ENCODE measurements around the gene ZNF845. TPM values are rescaled to one million over a fixed set of nuclear protein-coding genes. Genes with fewer than 3 reads are reported as not detected.

Gene ZNF845
- total and polyA plus RNA-seq, 10 of the 15 experiments (the other 5 are each of a cell fraction or from before 2014, with no cell fraction given): 0.58 to 8.2 (median 4.1) TPM

GRCh38 chr19:53294786-53295441 is 38.6 kb upstream of the ZNF845 start:
- FAIRE-seq: no peak
- Histone ChIP-seq H3K9me3 (replicated peaks; ENCODE audit: control insufficient read depth, insufficient read depth, low read length) (peaks cover 4% of the 10 kb centered on the region; the same call in 2 of the 3 replicates), H3K79me2 (ENCODE audit: control insufficient read depth, insufficient read depth, low read length) (no peaks in the 10 kb centered on the region), H3K27me3 (replicated peaks in 1 of 2; ENCODE audit: control insufficient read depth in 2 of 2, insufficient read depth in 2 of 2, low read length in 1 of 2) (no peaks in the 10 kb centered on the region), H3K4me1 (ENCODE audit: control insufficient read depth, insufficient read depth, low read length) (no peaks in the 10 kb centered on the region), H4K20me1 (ENCODE audit: control insufficient read depth, insufficient read depth) (no peaks in the 10 kb centered on the region), H3K27ac (ENCODE audit: control insufficient read depth, insufficient read depth) (no peak overlapping the region), H3K9ac (ENCODE audit: control insufficient read depth, insufficient read depth, low read length) (no peak overlapping the region), H3K4me3 (no peak overlapping the region), H2AFZ (ENCODE audit: control insufficient read depth, low read depth, low read length) (no peak overlapping the region), H3K4me2 (ENCODE audit: control insufficient read depth, insufficient read depth) (no peak overlapping the region), H3K36me3 (ENCODE audit: control insufficient read depth in 2 of 2, insufficient read depth in 2 of 2, low read length in 1 of 2) (no peaks in the 10 kb centered on the region)
- intact Hi-C loops (cut with micrococcal nuclease; ENCODE audit: unreplicated experiment) (no loop called here), in situ Hi-C loops (cut with MboI) (no loop called here)
- TF ChIP-seq SIN3A (IDR thresholded peaks at IDR 0.05; ENCODE audit: low read depth, low read length): no peak
- no peak for TF ChIP-seq REST (IDR thresholded peaks at IDR 0.05; ENCODE audit: low read depth, low read length)
- no peak for TF ChIP-seq HDAC2 (IDR thresholded peaks at IDR 0.05)
- TF ChIP-seq CBX5 (IDR thresholded peaks at IDR 0.05; ENCODE audit: low read depth): 0 out of 2 replicates have a peak, but pooled peaks have one; percentile 42
- TF ChIP-seq ZNF687 (IDR thresholded peaks at IDR 0.05): no peak
- TF ChIP-seq CEBPB (IDR thresholded peaks at IDR 0.05; ENCODE audit: borderline replicate concordance in 1 of 2, low read depth in 2 of 2, low read length in 2 of 2): no peak
- TF ChIP-seq ZBTB11 (CRISPR knock-in tag; IDR thresholded peaks at IDR 0.05): no peak
- TF ChIP-seq MXI1 (IDR thresholded peaks at IDR 0.05; ENCODE audit: low read depth, low read length): no peak
- SMC1A ChIA-PET (ENCODE audit: uncharacterized antibody, unreplicated experiment): no interaction called here
- BruUV-seq (replicated peaks): no TSS peak
- no peak for ATAC-seq
- 29% methylated on average over 7 of the region's 7 CpGs for WGBS (ENCODE audit: insufficient coverage, insufficient replicate concordance, low lambda C conversion rate, missing lambda C conversion rate)
- POLR2A ChIA-PET: no interaction called here
- no peak for DNase-seq (ENCODE audit: low read depth, low spot score)
- CTCF ChIA-PET: interaction anchor here (1.6 kb wide), 1 partner anchor 10 kb away, joined by 4 read pairs; no protein-coding TSS in a partner anchor
- RAD21 ChIA-PET (ENCODE audit: unreplicated experiment): no interaction called here

Measured in GM12878 (cell line).